HCT116 (cell line): ENCODE results near the gene PRRT2. TPM values are rescaled to one million over a fixed set of nuclear protein-coding genes. Genes with fewer than 3 reads are reported as not detected.

Source experiments
- ATAC-seq: fragments of 200-7000 bp; cut with Tn5 transposase; 2 replicates; pipeline ENCODE4 v1.9.1; 2020; ENCODE audit warnings: mild to moderate bottlenecking, moderate library complexity
- BruUV-seq: library from RNA; stranded (reverse); fragments of 400-500 nt; replicated peaks from 2 replicates; lab custom pipeline; 2021; lab: Mats Ljungman, UMichigan
- CTCF ChIA-PET: fragments of 300-600 bp; sonication (Branson Sonifier 250); formaldehyde crosslinking; loops from one replicate; lab custom pipeline; 2021; ENCODE audit warnings: antibody characterized with exemption; lab: Charles Lee
- POLR2A ChIA-PET: fragments of 300-600, 350-600 bp; sonication (Branson Sonifier 250); formaldehyde crosslinking; loops from one replicate; lab custom pipeline; 2021; ENCODE audit warnings: antibody characterized with exemption; lab: Charles Lee
- RAD21 ChIA-PET, 2 experiments: fragments of 300-600 bp; sonication (Branson Sonifier 250); formaldehyde crosslinking; loops; one replicate each; lab custom pipeline; 2023; ENCODE audit warnings: low total read pairs in 2 of 2; ENCODE audit not compliant: uncharacterized antibody in 2 of 2, unreplicated experiment in 2 of 2, low non-redundant PET in 1 of 2; lab: Charles Lee
- DNase-seq: peaks from one replicate; pipeline ENCODE4 v3.0.0-alpha.2; 2010; ENCODE audit warnings: low read depth, low spot score
- H2AFZ ChIP-seq: fragments of 200-600 bp; shearing (Covaris generic), sonication (generic); 2 replicates; pipeline ENCODE4 v1.6.1; 2017; ENCODE audit warnings: low read depth, mixed run types, mixed read lengths, antibody characterized with exemption, low read length; ENCODE audit not compliant: poor library complexity, severe bottlenecking
- H3K27ac ChIP-seq: 2 replicates; pipeline ENCODE4 v1.5.1; 2012; ENCODE audit warnings: low read depth, low read length
- H3K27me3 ChIP-seq: fragments of 200-600 bp; sonication (generic); 2 replicates; pipeline ENCODE4 v1.6.1; 2016; ENCODE audit warnings: mixed run types, low read length, mixed read lengths; ENCODE audit not compliant: insufficient read depth
- H3K36me3 ChIP-seq, 2 experiments: fragments of 200-500 bp in 1 of 2; fragments of 200-600 bp in 1 of 2; sonication (Bioruptor generic) in 1 of 2; sonication (generic) in 1 of 2; 2 replicates each; pipeline versions ENCODE4 v1.5.1 to v1.6.1; 2014 to 2016; ENCODE audit warnings: low read length in 2 of 2, inconsistent platforms in 1 of 2, mixed read lengths in 1 of 2, mixed run types in 1 of 2; ENCODE audit not compliant: insufficient read depth in 2 of 2, control insufficient read depth in 1 of 2
- H3K4me1 ChIP-seq, 2 experiments: fragments of 200-600 bp in 1 of 2; sonication (generic) in 1 of 2; 2 replicates each; pipeline versions ENCODE4 v1.5.1 to v1.6.1; 2012 to 2017; ENCODE audit warnings: low read length in 2 of 2, inconsistent platforms in 1 of 2, mild to moderate bottlenecking in 1 of 2, mixed read lengths in 1 of 2, mixed run types in 1 of 2, moderate library complexity in 1 of 2; ENCODE audit not compliant: insufficient read depth in 2 of 2, control insufficient read depth in 1 of 2
- H3K4me2 ChIP-seq: fragments of 200-600 bp; sonication (generic); 2 replicates; pipeline ENCODE4 v1.6.1; 2017; ENCODE audit warnings: mixed run types, low read length, mixed read lengths
- H3K4me3 ChIP-seq, 2 experiments: fragments of 200-600 bp in 1 of 2; sonication (generic) in 1 of 2; replicated peaks in 1 of 2; 2 replicates each; pipeline ENCODE4 v1.5.1; 2011 to 2016; ENCODE audit warnings: low read length in 2 of 2, control low read depth in 1 of 2, low read depth in 1 of 2, mild to moderate bottlenecking in 1 of 2, mixed read lengths in 1 of 2, mixed run types in 1 of 2
- H3K79me2 ChIP-seq: fragments of 200-600 bp; sonication (generic); 2 replicates; pipeline ENCODE4 v1.6.1; 2017; ENCODE audit warnings: mild to moderate bottlenecking, mixed run types, low read length, moderate library complexity, mixed read lengths; ENCODE audit not compliant: insufficient read depth
- H3K9ac ChIP-seq: fragments of 200-600 bp; sonication (generic); 2 replicates; pipeline ENCODE4 v1.6.1; 2016; ENCODE audit warnings: low read length, mixed read lengths
- H3K9me2 ChIP-seq: fragments of 200-600 bp; sonication (generic), shearing (Covaris generic); 2 replicates; pipeline ENCODE4 v1.6.1; 2017; ENCODE audit warnings: mixed run types, mild to moderate bottlenecking, moderate library complexity; ENCODE audit not compliant: insufficient read depth
- H3K9me3 ChIP-seq, 2 experiments: fragments of 200-500 bp in 1 of 2; fragments of 200-600 bp in 1 of 2; sonication (Bioruptor generic) in 1 of 2; sonication (generic) in 1 of 2; 2 replicates each; pipeline ENCODE4 v1.6.1; 2014 to 2017; ENCODE audit warnings: low read length in 2 of 2, mixed read lengths in 2 of 2, inconsistent platforms in 1 of 2, low read depth in 1 of 2, mild to moderate bottlenecking in 1 of 2, mixed run types in 1 of 2, moderate library complexity in 1 of 2; ENCODE audit not compliant: control insufficient read depth in 1 of 2, insufficient read depth in 1 of 2
- H4K20me1 ChIP-seq: fragments of 200-600 bp; sonication (generic), shearing (Covaris generic); 2 replicates; pipeline ENCODE4 v1.6.1; 2017; ENCODE audit warnings: mixed run types, mild to moderate bottlenecking, moderate library complexity; ENCODE audit not compliant: insufficient read depth
- CBX3 ChIP-seq: IDR thresholded peaks from 2 replicates; pipeline ENCODE4 v1.6.1; 2012; ENCODE audit warnings: low read depth
- RAD21 ChIP-seq: IDR thresholded peaks from 2 replicates; pipeline ENCODE4 v1.6.1; 2012; ENCODE audit warnings: low read depth, mild to moderate bottlenecking
- TCF7L2 ChIP-seq: IDR thresholded peaks from 2 replicates; pipeline ENCODE4 v1.7.0; 2011; ENCODE audit warnings: borderline replicate concordance, inconsistent platforms; ENCODE audit not compliant: insufficient read depth, insufficient read length; ENCODE audit errors: extremely low read depth
- intact Hi-C: fragments of 100-400 bp; cut with micrococcal nuclease; formaldehyde crosslinking; loops from 2 replicates; pipeline ENCODE4 v1.10.0; 2022
- total RNA-seq: library from RNA; stranded (reverse); gene quantifications from one replicate; pipeline ENCODE4 v1.2.1, GENCODE V29; 2021; ENCODE audit not compliant: unreplicated experiment
- TF ChIP-seq, protein P1 (sequence below), 3 experiments: fragments of 200-600 bp in 1 of 3; sonication (generic) in 1 of 3; IDR thresholded peaks in 2 of 3; conservative IDR thresholded peaks in 1 of 3; 2 replicates each; pipeline ENCODE4 v1.5.1; 2012 to 2017; ENCODE audit warnings: low read depth in 2 of 3, low read length in 2 of 3, antibody characterized with exemption in 1 of 3, borderline replicate concordance in 1 of 3, control low read depth in 1 of 3, mild to moderate bottlenecking in 1 of 3, mixed read lengths in 1 of 3, mixed run types in 1 of 3, moderate library complexity in 1 of 3; ENCODE audit not compliant: insufficient read depth in 1 of 3

The PRRT2 gene
- total RNA-seq, 1 experiment from 2014 or later = 4.0 TPM

DNA sequence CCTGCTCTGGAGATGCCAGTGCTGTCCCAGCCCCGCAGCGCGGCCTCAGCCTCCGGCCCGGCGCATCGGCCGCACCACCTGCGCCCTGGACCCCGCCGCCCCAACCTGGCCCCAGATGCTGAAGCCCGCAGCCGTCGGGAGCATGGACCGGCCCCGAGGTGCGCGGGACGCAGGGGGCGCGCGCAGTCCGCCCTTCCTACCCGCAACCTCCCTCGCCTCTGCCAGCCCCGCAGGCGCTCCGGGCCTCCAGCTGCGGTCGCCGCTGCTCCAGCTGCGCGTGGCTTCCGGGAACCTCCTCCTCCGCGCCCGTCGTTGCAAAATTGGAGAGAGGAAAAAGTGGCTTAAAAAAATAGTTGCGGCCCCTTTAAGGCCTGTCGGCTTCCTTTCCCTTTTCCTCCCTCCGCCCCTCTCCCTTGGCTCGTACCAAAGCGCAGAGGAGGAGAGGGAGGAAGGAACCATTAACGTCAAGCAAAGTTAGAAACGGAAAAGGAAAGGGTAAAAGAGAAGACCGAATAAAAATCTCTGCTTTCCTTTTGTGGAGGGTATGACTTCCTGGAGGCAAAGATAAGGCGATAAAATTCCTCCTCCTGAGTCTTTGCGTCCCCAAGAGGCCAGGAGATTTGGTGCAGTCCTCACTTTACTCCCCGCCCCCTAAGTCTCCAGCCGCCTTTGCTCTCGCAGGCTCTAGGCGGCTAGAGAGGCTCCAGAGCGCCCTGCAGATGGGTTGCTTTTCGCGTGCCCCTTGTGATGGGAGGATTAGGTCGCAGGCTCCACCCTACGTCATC, 51.1 kb downstream of the PRRT2 start, which contains the start of gene CDIPT (continued):
- TF ChIP-seq, protein P1, sequence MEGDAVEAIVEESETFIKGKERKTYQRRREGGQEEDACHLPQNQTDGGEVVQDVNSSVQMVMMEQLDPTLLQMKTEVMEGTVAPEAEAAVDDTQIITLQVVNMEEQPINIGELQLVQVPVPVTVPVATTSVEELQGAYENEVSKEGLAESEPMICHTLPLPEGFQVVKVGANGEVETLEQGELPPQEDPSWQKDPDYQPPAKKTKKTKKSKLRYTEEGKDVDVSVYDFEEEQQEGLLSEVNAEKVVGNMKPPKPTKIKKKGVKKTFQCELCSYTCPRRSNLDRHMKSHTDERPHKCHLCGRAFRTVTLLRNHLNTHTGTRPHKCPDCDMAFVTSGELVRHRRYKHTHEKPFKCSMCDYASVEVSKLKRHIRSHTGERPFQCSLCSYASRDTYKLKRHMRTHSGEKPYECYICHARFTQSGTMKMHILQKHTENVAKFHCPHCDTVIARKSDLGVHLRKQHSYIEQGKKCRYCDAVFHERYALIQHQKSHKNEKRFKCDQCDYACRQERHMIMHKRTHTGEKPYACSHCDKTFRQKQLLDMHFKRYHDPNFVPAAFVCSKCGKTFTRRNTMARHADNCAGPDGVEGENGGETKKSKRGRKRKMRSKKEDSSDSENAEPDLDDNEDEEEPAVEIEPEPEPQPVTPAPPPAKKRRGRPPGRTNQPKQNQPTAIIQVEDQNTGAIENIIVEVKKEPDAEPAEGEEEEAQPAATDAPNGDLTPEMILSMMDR (IDR thresholded peaks at IDR 0.05 in 2 of 3, conservative IDR thresholded peaks at IDR 0.05 in 1 of 3; ENCODE audit: borderline replicate concordance in 1 of 3, insufficient read depth in 1 of 3, low read depth in 2 of 3, low read length in 2 of 3) = peak; percentile 58 to 77 (median 70); a peak in 5 of 6 replicates
- TF ChIP-seq TCF7L2 = peak; percentile 94

DNA sequence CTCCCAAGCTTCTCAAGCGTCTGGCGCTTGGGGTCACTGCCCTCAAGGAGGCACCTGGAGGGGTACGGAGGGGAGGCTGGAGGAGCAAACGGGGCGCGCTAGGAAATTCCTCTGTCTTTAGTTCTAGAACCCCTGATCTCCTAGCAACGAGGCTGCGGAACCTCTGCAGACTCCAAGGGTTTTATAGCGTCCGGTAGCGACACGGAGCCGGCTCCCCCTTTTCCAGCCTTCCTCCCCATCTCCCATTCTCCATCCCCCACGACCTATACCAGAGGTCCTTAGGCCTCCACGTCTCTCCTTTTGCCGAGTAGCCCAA, 51.6 kb downstream of the PRRT2 start:
- Histone ChIP-seq H4K20me1 (no peaks in the 10 kb centered on the region), H3K4me3 (peak overlapping the region; percentile 20 to 89), H2AFZ (no peak overlapping the region), H3K4me1 (peaks cover 0 to 18% of the 10 kb centered on the region in 2 experiments; a peak in 3 of 4 replicates), H3K4me2 (peak overlapping the region; percentile 77), H3K27me3 (no peaks in the 10 kb centered on the region)
- no TSS peak for BruUV-seq
- ChIA-PET POLR2A (interaction anchor here (1.0 to 1.3 kb wide), 2 partner anchors 44 to 155 kb away, joined by 3 to 4 read pairs; partner anchors contain the start of gene MVP), CTCF (interaction anchor here (0.8 to 3.0 kb wide), 4 partner anchors 16 to 47 kb away, joined by 3 to 19 read pairs (median 4); partner anchors contain the start of genes ASPHD1 and MVP)
- no peak for ATAC-seq
- TF ChIP-seq, protein P1 (IDR thresholded peaks at IDR 0.05 in 2 of 3, conservative IDR thresholded peaks at IDR 0.05 in 1 of 3; ENCODE audit: borderline replicate concordance in 1 of 3, insufficient read depth in 1 of 3, low read depth in 2 of 3, low read length in 2 of 3) = no peak
- no peak; the same call in 1 of the 2 replicates for TF ChIP-seq RAD21
- no peak for TF ChIP-seq CBX3
- TF ChIP-seq, all 23 proteins: peak for 0
- H3K9me2 ChIP-seq = no peaks in the 10 kb centered on the region
- peaks cover 20% of the 10 kb centered on the region for H3K79me2 ChIP-seq
- H3K9ac ChIP-seq = peak overlapping the region; percentile 78
- RAD21 ChIA-PET = no interaction called here
- H3K36me3 ChIP-seq = peaks cover 10 to 13% of the 10 kb centered on the region in 2 experiments; a peak in 3 of 4 replicates
- no peak for DNase-seq
- no peaks in the 10 kb centered on the region for H3K9me3 ChIP-seq
- intact Hi-C loops = loop anchor here (5.0 kb wide), 1 partner anchor 46 kb away; the partner anchor contains the start of gene PAGR1
- H3K27ac ChIP-seq = peak overlapping the region; percentile 15; the same call in 1 of the 2 replicates
